ENCODE data around the gene RFX5.

RFX5 gene

GRCh38 chr1:151315565-151316235 lies 31.4 kb downstream of the RFX5 start:
- no peak for DNase-seq

GRCh38 chr1:151314137-151314875 lies 32.7 kb downstream of the RFX5 start:
- no peak for DNase-seq

GRCh38 chr1:151313501-151313900 lies 33.6 kb downstream of the RFX5 start:
- no peak for DNase-seq

GRCh38 chr1:151312826-151313225 lies 34.2 kb downstream of the RFX5 start:
- DNase-seq = no peak

GRCh38 chr1:151312411-151312810 lies 34.6 kb downstream of the RFX5 start:
- no peak for DNase-seq

GRCh38 chr1:151311589-151312331 lies 35.3 kb downstream of the RFX5 start:
- no peak for DNase-seq

- DNase-seq = no peak
Measured at GRCh38 chr1:151311011-151311410, 36.0 kb downstream of the RFX5 start.

GRCh38 chr1:151309811-151310323 lies 37.2 kb downstream of the RFX5 start:
- DNase-seq = no peak

- DNase-seq = no peak
Measured at GRCh38 chr1:151294742-151295462, 52.1 kb downstream of the RFX5 start.

- no peak for DNase-seq
Measured at GRCh38 chr1:151293093-151293492, 54.0 kb downstream of the RFX5 start.

GRCh38 chr1:151292207-151293030 lies 54.6 kb downstream of the RFX5 start:
- DNase-seq = no peak

GRCh38 chr1:151290709-151291303 lies 56.2 kb downstream of the RFX5 start:
- DNase-seq = no peak

Measured in NCI-H345 (cell line).